Measurements from ENCODE around the gene ACAT2. TPM values are rescaled to one million over a fixed set of nuclear protein-coding genes. Genes with fewer than 3 reads are reported as not detected.

The ACAT2 gene
- total and polyA plus RNA-seq, 2 donors (not counting 1 experiment from before 2014, with no cell fraction given): 6.5 to 31.1 TPM

- Mint-ChIP-seq H3K27ac (peak overlapping the region; percentile 15), H3K4me1 (peaks cover 21% of the 10 kb centered on the region), H3K4me3 (peak overlapping the region; percentile 44), H3K27me3 (no peaks in the 10 kb centered on the region), H3K9me3 (ENCODE audit: insufficient read depth) (no peaks in the 10 kb centered on the region)
- TF ChIP-seq, protein P1, sequence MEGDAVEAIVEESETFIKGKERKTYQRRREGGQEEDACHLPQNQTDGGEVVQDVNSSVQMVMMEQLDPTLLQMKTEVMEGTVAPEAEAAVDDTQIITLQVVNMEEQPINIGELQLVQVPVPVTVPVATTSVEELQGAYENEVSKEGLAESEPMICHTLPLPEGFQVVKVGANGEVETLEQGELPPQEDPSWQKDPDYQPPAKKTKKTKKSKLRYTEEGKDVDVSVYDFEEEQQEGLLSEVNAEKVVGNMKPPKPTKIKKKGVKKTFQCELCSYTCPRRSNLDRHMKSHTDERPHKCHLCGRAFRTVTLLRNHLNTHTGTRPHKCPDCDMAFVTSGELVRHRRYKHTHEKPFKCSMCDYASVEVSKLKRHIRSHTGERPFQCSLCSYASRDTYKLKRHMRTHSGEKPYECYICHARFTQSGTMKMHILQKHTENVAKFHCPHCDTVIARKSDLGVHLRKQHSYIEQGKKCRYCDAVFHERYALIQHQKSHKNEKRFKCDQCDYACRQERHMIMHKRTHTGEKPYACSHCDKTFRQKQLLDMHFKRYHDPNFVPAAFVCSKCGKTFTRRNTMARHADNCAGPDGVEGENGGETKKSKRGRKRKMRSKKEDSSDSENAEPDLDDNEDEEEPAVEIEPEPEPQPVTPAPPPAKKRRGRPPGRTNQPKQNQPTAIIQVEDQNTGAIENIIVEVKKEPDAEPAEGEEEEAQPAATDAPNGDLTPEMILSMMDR (IDR thresholded peaks at IDR 0.05): no peak
- no peak for TF ChIP-seq EZH2 (IDR thresholded peaks at IDR 0.05; ENCODE audit: borderline replicate concordance, insufficient read depth, low read depth, low read length, poor library complexity, severe bottlenecking)
- peak overlapping the region in 1 of 2 donors; percentile 0 for H3K27ac ChIP-seq (ENCODE audit: low read length in 2 of 2)
- CTCF ChIA-PET: interaction anchor here (0.9 to 1.2 kb wide), 2 partner anchors 64 to 68 kb away, joined by 3 to 4 read pairs; no protein-coding TSS in a partner anchor
- ATAC-seq (ENCODE audit: low read depth): no peak
- H3K9me3 ChIP-seq (ENCODE audit: control extremely low read depth in 1 of 3, control insufficient read depth in 2 of 3, insufficient read depth in 1 of 3, low read length in 2 of 3): no peaks in the 10 kb centered on the region
- no CpG with 5 or more reads among the region's 2 CpGs for WGBS (ENCODE audit: insufficient coverage)
- H3K4me2 ChIP-seq (replicated peaks; ENCODE audit: low read depth, low read length, poor library complexity, severe bottlenecking): no peak overlapping the region
- H3K9ac ChIP-seq (ENCODE audit: low read length): no peak overlapping the region
- peak; percentile 10 for DNase-seq
- peaks cover 9 to 23% of the 10 kb centered on the region in 2 experiments for H3K36me3 ChIP-seq (replicated peaks in 1 of 2; ENCODE audit: control extremely low read depth in 1 of 2, control insufficient read depth in 1 of 2, extremely low read depth in 1 of 2, insufficient read depth in 2 of 2, low read length in 1 of 2)
- no peak overlapping the region for H3K4me3 ChIP-seq (ENCODE audit: control extremely low read depth in 1 of 5, extremely low read depth in 1 of 5, insufficient read depth in 1 of 5, low read depth in 2 of 5, low read length in 4 of 5)
- H4K20me1 ChIP-seq (ENCODE audit: control insufficient read depth, insufficient read depth, low read length, poor library complexity, severe bottlenecking): no peaks in the 10 kb centered on the region
- H3K4me1 ChIP-seq (ENCODE audit: control insufficient read depth in 2 of 2, insufficient read depth in 2 of 2, low read length in 2 of 2): peaks cover 17 to 19% of the 10 kb centered on the region in 2 donors
- POLR2A ChIA-PET: interaction anchor here (0.9 to 3.6 kb wide), 2 partner anchors 30 to 66 kb away, joined by 3 to 28 read pairs; partner anchors contain the start of genes MRPL18 and TCP1
- intact Hi-C loops (cut with micrococcal nuclease): no loop called here
- H3K79me2 ChIP-seq (ENCODE audit: control insufficient read depth, insufficient read depth, low read length): peaks cover 20% of the 10 kb centered on the region
- no peaks in the 10 kb centered on the region for H3K27me3 ChIP-seq (replicated peaks in 1 of 4; ENCODE audit: control extremely low read depth in 1 of 4, control insufficient read depth in 3 of 4, insufficient read depth in 4 of 4, low read length in 3 of 4)
- H2AFZ ChIP-seq (ENCODE audit: insufficient read depth, low read depth, low read length, poor library complexity, severe bottlenecking): no peak overlapping the region
Observed at GRCh38 chr6:159759645-159760044, 2.2 kb upstream of the ACAT2 start.

GRCh38 chr6:159760602-159761057 is 1.2 kb upstream of the ACAT2 start:
- Mint-ChIP-seq H3K9me3 (ENCODE audit: insufficient read depth) (no peaks in the 10 kb centered on the region), H3K27ac (peak overlapping the region; percentile 96), H3K4me3 (peak overlapping the region; percentile 95), H3K4me1 (peaks cover 21% of the 10 kb centered on the region), H3K27me3 (no peaks in the 10 kb centered on the region)
- Histone ChIP-seq H3K9me3 (ENCODE audit: control extremely low read depth in 1 of 3, control insufficient read depth in 2 of 3, insufficient read depth in 1 of 3, low read length in 2 of 3) (no peaks in the 10 kb centered on the region), H3K79me2 (ENCODE audit: control insufficient read depth, insufficient read depth, low read length) (peaks cover 20% of the 10 kb centered on the region), H3K4me3 (ENCODE audit: control extremely low read depth in 1 of 5, extremely low read depth in 1 of 5, insufficient read depth in 1 of 5, low read depth in 2 of 5, low read length in 4 of 5) (peak overlapping the region in 1 of 5 experiments; percentile 95), H3K27me3 (replicated peaks in 1 of 4; ENCODE audit: control extremely low read depth in 1 of 4, control insufficient read depth in 3 of 4, insufficient read depth in 4 of 4, low read length in 3 of 4) (no peaks in the 10 kb centered on the region), H3K4me1 (ENCODE audit: control insufficient read depth in 2 of 2, insufficient read depth in 2 of 2, low read length in 2 of 2) (peaks cover 17 to 19% of the 10 kb centered on the region in 2 donors), H4K20me1 (ENCODE audit: control insufficient read depth, insufficient read depth, low read length, poor library complexity, severe bottlenecking) (no peaks in the 10 kb centered on the region), H3K36me3 (replicated peaks in 1 of 2; ENCODE audit: control extremely low read depth in 1 of 2, control insufficient read depth in 1 of 2, extremely low read depth in 1 of 2, insufficient read depth in 2 of 2, low read length in 1 of 2) (peaks cover 8 to 13% of the 10 kb centered on the region in 2 experiments), H3K27ac (ENCODE audit: low read length in 2 of 2) (peak overlapping the region; percentile 8 to 96), H3K9ac (ENCODE audit: low read length) (peak overlapping the region; percentile 92), H2AFZ (ENCODE audit: insufficient read depth, low read depth, low read length, poor library complexity, severe bottlenecking) (peak overlapping the region; percentile 88), H3K4me2 (replicated peaks; ENCODE audit: low read depth, low read length, poor library complexity, severe bottlenecking) (peak overlapping the region; percentile 95)
- TF ChIP-seq, protein P1 (IDR thresholded peaks at IDR 0.05): no peak
- TF ChIP-seq EZH2 (IDR thresholded peaks at IDR 0.05; ENCODE audit: borderline replicate concordance, insufficient read depth, low read depth, low read length, poor library complexity, severe bottlenecking): no peak
- ChIA-PET CTCF (interaction anchor here (1.0 to 1.2 kb wide), 2 partner anchors 32 to 69 kb away, joined by 3 to 5 read pairs; no protein-coding TSS in a partner anchor), POLR2A (interaction anchor here (1.7 to 3.6 kb wide), 3 partner anchors 29 to 34 kb away, joined by 6 to 28 read pairs (median 14); partner anchors contain the start of genes MRPL18, TCP1 and WTAP)
- ATAC-seq (ENCODE audit: low read depth) (no peak), DNase-seq (peak; percentile 10)
- 85% methylated on average over 3 of the region's 3 CpGs for WGBS (ENCODE audit: insufficient coverage)
- intact Hi-C loops (cut with micrococcal nuclease): no loop called here
